Measurements from ENCODE around the gene SLC1A2. TPM values are rescaled to one million over a fixed set of nuclear protein-coding genes. Genes with fewer than 3 reads are reported as not detected.

SLC1A2 gene
- total RNA-seq, 1 experiment from 2014 or later: not detected

DNA sequence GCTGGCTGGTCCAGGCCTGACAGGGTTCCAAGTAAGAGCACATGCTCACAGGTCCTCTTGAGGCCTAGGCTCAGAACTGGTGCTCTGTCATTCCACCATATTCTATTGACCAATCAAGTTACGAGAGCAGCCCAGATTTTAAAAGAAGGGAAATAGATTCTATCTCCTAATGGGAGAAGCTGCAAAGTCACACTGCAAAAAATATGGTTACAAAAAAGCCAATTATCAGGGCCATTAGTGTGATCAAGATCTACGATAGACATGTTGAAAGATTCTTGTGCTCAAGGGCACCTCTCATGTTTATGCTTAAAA lies 184.2 kb downstream of the SLC1A2 start:
- ChIA-PET CTCF (interaction anchor here (0.7 to 1.5 kb wide), 4 partner anchors 11 to 237 kb away, joined by 3 to 5 read pairs (median 4); no protein-coding TSS in a partner anchor), POLR2A (interaction anchor here (0.5 to 1.2 kb wide), 3 partner anchors 15 to 69 kb away, joined by 3 read pairs; no protein-coding TSS in a partner anchor)
- BruUV-seq (replicated peaks): no TSS peak
- Mint-ChIP-seq H3K4me3 (ENCODE audit: unreplicated experiment) (no peak overlapping the region), H3K27ac (ENCODE audit: low read depth, unreplicated experiment) (no peak overlapping the region), H3K36me3 (ENCODE audit: insufficient read depth, unreplicated experiment) (peaks cover 11% of the 10 kb centered on the region), H3K27me3 (ENCODE audit: insufficient read depth, unreplicated experiment) (no peaks in the 10 kb centered on the region), H3K4me1 (ENCODE audit: insufficient read depth, unreplicated experiment) (peaks cover 22% of the 10 kb centered on the region), H3K9me3 (ENCODE audit: unreplicated experiment) (no peaks in the 10 kb centered on the region)
- TF ChIP-seq CTCF (IDR thresholded peaks at IDR 0.05; ENCODE audit: unreplicated experiment): no peak
- no peak for DNase-seq (ENCODE audit: unreplicated experiment)
- intact Hi-C loops (cut with micrococcal nuclease): loop anchor here (5.0 kb wide), 1 partner anchor 93 kb away; no protein-coding TSS in a partner anchor

DNA sequence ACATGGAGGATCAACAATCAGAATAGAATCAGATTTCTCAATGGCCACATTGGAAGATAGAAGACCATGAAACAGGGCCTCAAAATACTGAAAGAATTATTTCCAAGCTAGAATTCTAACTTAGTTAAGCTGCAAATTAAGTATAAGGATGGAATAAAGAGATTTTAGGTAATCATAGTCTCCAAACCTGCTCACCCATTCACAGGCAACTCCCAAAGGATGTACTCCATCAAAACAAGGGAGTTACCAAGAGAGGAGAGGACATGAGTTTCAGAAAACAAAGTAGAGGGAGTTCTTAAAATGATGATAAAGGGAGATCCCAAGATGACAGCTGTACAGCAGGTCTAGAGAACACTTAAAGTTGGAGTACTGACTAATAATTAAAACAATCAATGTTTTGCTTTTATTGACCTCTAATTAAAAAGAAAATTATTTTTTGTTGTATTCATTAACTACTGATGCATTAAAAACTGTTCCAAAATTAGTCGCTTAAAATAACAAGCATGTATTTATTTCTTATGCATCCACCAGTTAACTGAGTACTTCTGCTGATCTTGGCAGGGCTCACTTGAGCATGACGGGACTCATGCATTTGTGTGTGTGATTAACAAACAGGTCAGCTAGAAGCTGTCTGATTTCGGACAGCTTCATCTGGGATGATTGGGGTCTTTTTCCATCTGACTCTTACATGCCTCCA lies 184.8 kb downstream of the SLC1A2 start:
- H3K27me3 Mint-ChIP-seq (ENCODE audit: insufficient read depth, unreplicated experiment): no peaks in the 10 kb centered on the region
- H3K36me3 Mint-ChIP-seq (ENCODE audit: insufficient read depth, unreplicated experiment): peaks cover 16% of the 10 kb centered on the region
- no peak overlapping the region for H3K4me3 Mint-ChIP-seq (ENCODE audit: unreplicated experiment)
- BruUV-seq (replicated peaks): no TSS peak
- no peak for DNase-seq (ENCODE audit: unreplicated experiment)
- ChIA-PET POLR2A (interaction anchor here (0.5 to 1.2 kb wide), 3 partner anchors 39 to 70 kb away, joined by 3 to 4 read pairs (median 3); no protein-coding TSS in a partner anchor), CTCF (interaction anchor here (0.7 to 1.5 kb wide), 4 partner anchors 20 to 237 kb away, joined by 3 to 4 read pairs (median 4); no protein-coding TSS in a partner anchor)
- intact Hi-C loops (cut with micrococcal nuclease): loop anchor here (5.0 kb wide), 1 partner anchor 92 kb away; no protein-coding TSS in a partner anchor
- peaks cover 22% of the 10 kb centered on the region for H3K4me1 Mint-ChIP-seq (ENCODE audit: insufficient read depth, unreplicated experiment)
- H3K9me3 Mint-ChIP-seq (ENCODE audit: unreplicated experiment): no peaks in the 10 kb centered on the region
- no peak for TF ChIP-seq CTCF (IDR thresholded peaks at IDR 0.05; ENCODE audit: unreplicated experiment)
- no peak overlapping the region for H3K27ac Mint-ChIP-seq (ENCODE audit: low read depth, unreplicated experiment)

DNA sequence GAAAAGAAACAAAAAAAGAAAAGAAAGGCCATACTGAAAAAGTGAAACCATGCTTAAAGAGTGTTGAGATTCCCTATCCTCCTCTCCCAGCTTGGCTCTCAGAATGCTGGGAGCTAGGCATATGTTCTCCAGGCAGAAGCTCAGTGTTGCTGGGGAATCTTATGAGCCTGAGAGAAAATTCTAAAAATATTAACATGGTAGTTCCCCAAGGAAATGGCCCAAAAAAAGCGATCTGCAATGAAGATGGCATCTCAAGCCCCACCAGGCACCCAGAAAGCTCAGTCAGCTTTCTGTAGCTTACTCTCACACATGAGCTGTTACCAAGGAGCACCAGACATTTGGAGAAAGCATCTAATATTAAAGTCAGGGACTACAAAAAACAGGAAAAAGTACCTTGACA lies 185.8 kb downstream of the SLC1A2 start:
- Mint-ChIP-seq H3K9me3 (ENCODE audit: unreplicated experiment) (no peaks in the 10 kb centered on the region), H3K4me1 (ENCODE audit: insufficient read depth, unreplicated experiment) (peaks cover 22% of the 10 kb centered on the region), H3K4me3 (ENCODE audit: unreplicated experiment) (no peak overlapping the region), H3K27me3 (ENCODE audit: insufficient read depth, unreplicated experiment) (no peaks in the 10 kb centered on the region), H3K27ac (ENCODE audit: low read depth, unreplicated experiment) (peak overlapping the region; percentile 54), H3K36me3 (ENCODE audit: insufficient read depth, unreplicated experiment) (peaks cover 27% of the 10 kb centered on the region)
- POLR2A ChIA-PET: interaction anchor here (0.6 to 1.2 kb wide), 2 partner anchors 42 to 218 kb away, joined by 3 to 4 read pairs; no protein-coding TSS in a partner anchor
- no peak for TF ChIP-seq CTCF (IDR thresholded peaks at IDR 0.05; ENCODE audit: unreplicated experiment)
- intact Hi-C loops (cut with micrococcal nuclease): no loop called here
- no peak for DNase-seq (ENCODE audit: unreplicated experiment)
- CTCF ChIA-PET: interaction anchor here (0.6 to 1.2 kb wide), 3 partner anchors 143 to 237 kb away, joined by 3 read pairs; no protein-coding TSS in a partner anchor
- no TSS peak for BruUV-seq (replicated peaks)

DNA sequence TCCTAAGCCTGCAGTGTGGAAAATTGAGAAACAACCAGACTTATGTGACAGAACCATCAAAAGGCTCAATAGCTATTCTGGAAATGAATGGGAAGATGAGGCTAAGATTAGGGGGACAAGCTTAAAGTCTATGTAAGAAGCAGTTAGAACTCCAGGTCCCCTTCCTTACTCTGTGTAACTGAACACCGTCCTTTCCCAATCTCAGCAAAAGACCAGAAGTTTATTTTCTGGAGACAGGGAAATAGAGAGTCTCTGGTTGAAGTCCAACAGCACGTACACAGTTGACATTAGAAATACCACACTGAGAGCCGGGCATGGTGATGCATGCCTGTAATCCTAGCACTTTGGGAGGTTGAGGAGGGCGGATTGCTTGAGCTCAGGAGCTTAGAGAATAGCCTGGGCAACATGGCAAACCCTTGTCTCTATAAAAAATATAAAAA lies 186.4 kb downstream of the SLC1A2 start:
- ChIA-PET CTCF (interaction anchor here (0.6 to 1.2 kb wide), 4 partner anchors 143 to 306 kb away, joined by 3 to 4 read pairs (median 4); no protein-coding TSS in a partner anchor), POLR2A (no interaction called here)
- TF ChIP-seq CTCF (IDR thresholded peaks at IDR 0.05; ENCODE audit: unreplicated experiment): no peak
- intact Hi-C loops (cut with micrococcal nuclease): no loop called here
- H3K4me3 Mint-ChIP-seq (ENCODE audit: unreplicated experiment): no peak overlapping the region
- DNase-seq (ENCODE audit: unreplicated experiment): no peak
- H3K27me3 Mint-ChIP-seq (ENCODE audit: insufficient read depth, unreplicated experiment): no peaks in the 10 kb centered on the region
- peak overlapping the region; percentile 54 for H3K27ac Mint-ChIP-seq (ENCODE audit: low read depth, unreplicated experiment)
- no TSS peak for BruUV-seq (replicated peaks)
- peaks cover 29% of the 10 kb centered on the region for H3K36me3 Mint-ChIP-seq (ENCODE audit: insufficient read depth, unreplicated experiment)
- H3K4me1 Mint-ChIP-seq (ENCODE audit: insufficient read depth, unreplicated experiment): peaks cover 22% of the 10 kb centered on the region
- no peaks in the 10 kb centered on the region for H3K9me3 Mint-ChIP-seq (ENCODE audit: unreplicated experiment)
